ENCODE measurements around the gene PLXNA2. TPM values are rescaled to one million over a fixed set of nuclear protein-coding genes. Genes with fewer than 3 reads are reported as not detected.

The PLXNA2 gene
- total and polyA plus RNA-seq, 2 of the 4 experiments (the other 2 are of a cell fraction), result 0.72 to 1.1 TPM

GRCh38 chr1:208131621-208132286 is 112.4 kb downstream of the PLXNA2 start:
- H2AK9ac ChIP-seq (replicated peaks; ENCODE audit: low read depth, low read length, poor library complexity), result no peak overlapping the region
- H2AK5ac ChIP-seq (ENCODE audit: low read depth, low read length), result no peak overlapping the region
- no peak overlapping the region for H2BK5ac ChIP-seq (ENCODE audit: low read depth, low read length, poor library complexity, severe bottlenecking)
- ChIA-PET CTCF (interaction anchor here (0.7 to 1.7 kb wide), 9 partner anchors 9 to 109 kb away, joined by 3 to 6 read pairs (median 4); no protein-coding TSS in a partner anchor), POLR2A (ENCODE audit: unreplicated experiment) (no interaction called here)
- H4K91ac ChIP-seq (ENCODE audit: insufficient read depth, low read depth, low read length), result no peak overlapping the region
- no CpG with 5 or more reads among the region's 15 CpGs for WGBS, 2 experiments (ENCODE audit: extremely low coverage in 2 of 2, insufficient read length in 1 of 2)
- no peak overlapping the region for H3K23ac ChIP-seq (ENCODE audit: low read depth, low read length)
- H3K9me3 ChIP-seq (ENCODE audit: control insufficient read depth, insufficient read depth, low read length), result no peaks in the 10 kb centered on the region
- no peaks in the 10 kb centered on the region for H3K36me3 ChIP-seq (ENCODE audit: control insufficient read depth, insufficient read depth, low read length)
- ATAC-seq (ENCODE audit: low read depth), result no peak
- in situ Hi-C loops (cut with MboI; ENCODE audit: low sequenced_read_pairs) (loop anchor here (5.0 kb wide), 1 partner anchor 111 kb away; the partner anchor contains the start of gene PLXNA2), dilution Hi-C loops (cut with HindIII; ENCODE audit: low sequenced_read_pairs, unreplicated experiment) (no loop called here), intact Hi-C loops (cut with micrococcal nuclease) (loop anchor here (2.0 kb wide), 1 partner anchor 107 kb away; no protein-coding TSS in a partner anchor)
- DNase-seq, result no peak
- no peak overlapping the region for H3K4me2 ChIP-seq (ENCODE audit: low read depth, low read length)
- H3K56ac ChIP-seq (ENCODE audit: extremely low read depth, insufficient read depth, low read length), result no peak overlapping the region
- H3K4ac ChIP-seq (ENCODE audit: low read depth, low read length), result no peak overlapping the region
- no peak overlapping the region for H3K27ac ChIP-seq (ENCODE audit: insufficient read depth, low read length)
- no peak overlapping the region for H4K5ac ChIP-seq (ENCODE audit: low read depth, low read length)
- no peak overlapping the region for H2AFZ ChIP-seq (replicated peaks; ENCODE audit: low read length, poor library complexity)
- no peak overlapping the region for H3K18ac ChIP-seq (ENCODE audit: low read depth, low read length)
- no peak overlapping the region for H4K8ac ChIP-seq (ENCODE audit: low read depth in 2 of 2, low read length in 2 of 2)
- no peak overlapping the region for H3K4me3 ChIP-seq (ENCODE audit: insufficient read depth, low read depth, low read length)
- 0 out of 2 replicates have a peak, but pooled peaks cover 2% of the 10 kb centered on the region for H3K4me1 ChIP-seq (ENCODE audit: control insufficient read depth, insufficient read depth, low read length)
- no peaks in the 10 kb centered on the region for H3K79me1 ChIP-seq (ENCODE audit: low read depth in 1 of 2, low read length in 2 of 2)
- no peaks in the 10 kb centered on the region for H3K27me3 ChIP-seq (ENCODE audit: control insufficient read depth, insufficient read depth, low read length)
- H2BK20ac ChIP-seq (ENCODE audit: low read depth, low read length), result no peak overlapping the region
- no TSS peak for BruUV-seq (replicated peaks)
- H3K9ac ChIP-seq (ENCODE audit: low read depth, low read length), result no peak overlapping the region
- H3K14ac ChIP-seq (replicated peaks; ENCODE audit: low read depth, low read length), result no peak overlapping the region
- H4K20me1 ChIP-seq (ENCODE audit: insufficient read depth, low read length), result no peaks in the 10 kb centered on the region
- H2BK120ac ChIP-seq (ENCODE audit: low read depth, low read length), result no peak overlapping the region
- H2BK15ac ChIP-seq (ENCODE audit: low read depth, low read length), result no peak overlapping the region
- no peak for TF ChIP-seq USF2 (IDR thresholded peaks at IDR 0.05; ENCODE audit: low read depth, low read length)
- no peak for TF ChIP-seq RAD21 (IDR thresholded peaks at IDR 0.05; ENCODE audit: low read length)
- no peak for TF ChIP-seq MXI1 (IDR thresholded peaks at IDR 0.05; ENCODE audit: borderline replicate concordance, low read depth, low read length)
- no peak for TF ChIP-seq MAFK (IDR thresholded peaks at IDR 0.05; ENCODE audit: low read depth, low read length)
- TF ChIP-seq POLR2A (IDR thresholded peaks at IDR 0.05; ENCODE audit: low read depth, low read length), result no peak
- no peak for TF ChIP-seq MAZ (IDR thresholded peaks at IDR 0.05; ENCODE audit: borderline replicate concordance, low read depth, low read length)
- TF ChIP-seq FOS (IDR thresholded peaks at IDR 0.05; ENCODE audit: low read depth, low read length), result no peak
- H3K9me1 ChIP-seq (ENCODE audit: insufficient read depth, low read length), result 0 out of 2 replicates have a peak, but pooled peaks cover 2% of the 10 kb centered on the region
